Subcutaneous abdominal adipose tissue (tissue), 5 donors: Measurements from ENCODE around the gene TEF.
"Not testable (repeated sequence)": the region's sequence is repeated elsewhere in the genome, so short reads cannot be mapped to it uniquely, and the experiment has no call there.

ENCODE experiments used
- H3K27ac ChIP-seq: one replicate; pipeline ENCODE4 v1.7.0; 2013; ENCODE audit warnings: low read depth, mild to moderate bottlenecking, inconsistent platforms, low read length, moderate library complexity
- H3K27me3 ChIP-seq, 5 donors: one replicate each; pipeline ENCODE4 v1.7.0; 2013; ENCODE audit warnings: low read length in 5 of 5, inconsistent platforms in 1 of 5; ENCODE audit not compliant: control insufficient read depth in 5 of 5, insufficient read depth in 4 of 5
- H3K36me3 ChIP-seq, 5 donors: one replicate each; pipeline ENCODE4 v1.7.0; 2013; ENCODE audit warnings: low read length in 5 of 5; ENCODE audit not compliant: control insufficient read depth in 5 of 5, insufficient read depth in 5 of 5
- H3K4me1 ChIP-seq, 5 donors: one replicate each; pipeline ENCODE4 v1.7.0; 2013; ENCODE audit warnings: low read length in 5 of 5, mild to moderate bottlenecking in 3 of 5, moderate library complexity in 1 of 5; ENCODE audit not compliant: control insufficient read depth in 5 of 5, insufficient read depth in 5 of 5
- H3K4me3 ChIP-seq, 5 donors: one replicate each; pipeline ENCODE4 v1.7.0; 2013; ENCODE audit warnings: low read length in 5 of 5, low read depth in 1 of 5
- H3K9ac ChIP-seq, 5 donors: one replicate each; pipeline ENCODE4 v1.7.0; 2013; ENCODE audit warnings: low read length in 5 of 5, mild to moderate bottlenecking in 4 of 5, moderate library complexity in 3 of 5
- H3K9me3 ChIP-seq, 5 donors: one replicate each; pipeline ENCODE4 v1.7.0; 2013; ENCODE audit warnings: low read length in 5 of 5; ENCODE audit not compliant: control insufficient read depth in 5 of 5
- donor health status: healthy.
- donor health status: healthy.
- donor health status: healthy.
- donor health status: healthy.
- donor health status: healthy.

Gene TEF

DNA sequence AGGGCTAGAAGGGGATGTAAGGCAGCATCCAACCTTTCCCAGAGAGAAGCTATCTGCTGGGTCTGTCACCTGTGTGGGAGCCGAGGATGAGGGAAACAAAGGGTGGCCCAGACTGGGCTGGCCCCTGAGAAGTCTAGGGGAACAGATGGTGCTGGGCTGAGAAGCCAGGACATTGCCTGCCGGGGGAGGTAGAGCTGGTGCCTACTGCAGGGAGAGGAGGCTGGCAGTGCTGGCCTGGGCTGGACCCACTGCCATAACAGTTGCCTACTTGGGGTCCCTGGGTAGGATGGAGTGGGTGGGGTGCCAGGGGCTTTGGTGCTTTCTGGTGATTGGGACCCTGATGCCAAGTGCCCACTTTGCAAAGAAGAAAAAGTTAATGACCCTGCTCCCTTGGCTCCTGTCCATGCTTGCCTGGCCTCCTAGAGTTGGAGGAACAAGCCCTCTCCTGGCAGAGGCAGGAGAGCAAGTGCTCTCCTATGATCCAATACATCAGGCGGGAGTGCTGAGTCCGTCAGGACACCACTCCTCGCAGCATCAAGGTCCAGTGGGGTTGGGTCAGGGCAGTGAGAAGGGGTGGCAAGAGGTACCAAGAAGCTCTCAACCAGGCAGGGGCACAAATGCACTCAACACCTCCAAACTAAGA is 52.7 kb downstream of the TEF start:
- H3K4me1 ChIP-seq: peaks cover 2 to 56% (median 52%) of the 10 kb centered on the region in 5 donors
- peak overlapping the region; percentile 41 for H3K27ac ChIP-seq
- H3K9ac ChIP-seq: peak overlapping the region in 1 of 5 donors; percentile 20
- H3K36me3 ChIP-seq: peaks cover 0 to 61% (median 49%) of the 10 kb centered on the region in 5 donors
- not testable (repeated sequence) for H3K4me3 ChIP-seq, H3K9me3 ChIP-seq, H3K27me3 ChIP-seq

GRCh38 chr22:41435560-41435959 is 53.8 kb downstream of the TEF start:
- Histone ChIP-seq H3K9ac (peak overlapping the region in 1 of 5 donors; percentile 59), H3K36me3 (peaks cover 0 to 61% (median 49%) of the 10 kb centered on the region in 5 donors), H3K4me3 (no peak overlapping the region), H3K27ac (peak overlapping the region; percentile 50), H3K4me1 (peaks cover 2 to 67% (median 58%) of the 10 kb centered on the region in 5 donors), H3K9me3 (no peaks in the 10 kb centered on the region), H3K27me3 (no peaks in the 10 kb centered on the region)

DNA sequence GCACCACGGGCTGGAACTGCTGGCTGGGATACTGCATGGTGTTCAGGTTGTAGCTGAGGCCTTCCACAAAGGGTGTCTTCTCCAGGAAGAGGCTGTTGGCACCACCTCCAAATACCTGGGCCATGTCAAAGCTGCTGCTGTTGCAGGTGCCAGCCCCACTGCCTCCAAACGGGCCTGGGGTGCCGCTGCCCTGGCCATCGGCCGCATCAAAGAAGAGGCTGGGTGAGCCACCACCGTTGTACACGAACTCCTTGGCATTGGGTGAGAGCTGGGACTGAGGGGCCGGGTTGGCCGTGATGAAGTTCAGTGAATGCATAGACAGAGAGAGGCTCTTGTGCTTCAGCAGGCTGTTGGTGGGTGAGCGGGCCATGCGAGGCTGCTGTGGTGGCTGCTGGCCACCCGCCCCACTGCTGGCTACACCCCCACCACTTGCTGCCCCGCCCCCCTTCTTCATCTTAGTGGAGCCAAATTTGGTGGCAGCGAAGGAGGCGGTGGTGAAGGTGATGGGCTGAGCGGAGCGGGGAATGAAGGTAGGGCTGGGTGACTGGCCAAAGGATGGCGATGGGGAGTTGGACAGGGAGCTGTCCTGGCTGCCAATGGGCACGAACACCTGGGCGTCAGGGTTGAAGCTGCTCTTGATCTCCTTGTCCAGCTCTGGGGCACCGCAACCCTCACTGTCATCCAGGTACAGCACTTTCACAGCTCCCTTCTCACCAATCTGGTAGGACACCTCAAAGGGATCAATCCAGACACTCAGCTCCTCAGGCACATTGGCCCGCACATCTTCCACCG is 54.8 kb downstream of the TEF start:
- peaks cover 0 to 60% (median 50%) of the 10 kb centered on the region in 5 donors for H3K36me3 ChIP-seq
- H3K9me3 ChIP-seq: no peaks in the 10 kb centered on the region
- no peak overlapping the region for H3K27ac ChIP-seq
- no peak overlapping the region for H3K4me3 ChIP-seq
- H3K9ac ChIP-seq: no peak overlapping the region
- H3K27me3 ChIP-seq: no peaks in the 10 kb centered on the region
- H3K4me1 ChIP-seq: peaks cover 2 to 71% (median 59%) of the 10 kb centered on the region in 5 donors

GRCh38 chr22:41437198-41437597 is 55.5 kb downstream of the TEF start:
- peaks cover 0 to 55% (median 46%) of the 10 kb centered on the region in 5 donors for H3K36me3 ChIP-seq
- H3K4me1 ChIP-seq: peaks cover 2 to 75% (median 62%) of the 10 kb centered on the region in 5 donors
- H3K27ac ChIP-seq: no peak overlapping the region
- H3K9ac ChIP-seq: no peak overlapping the region
- H3K4me3 ChIP-seq: no peak overlapping the region
- no peaks in the 10 kb centered on the region for H3K9me3 ChIP-seq
- H3K27me3 ChIP-seq: no peaks in the 10 kb centered on the region

- Histone ChIP-seq H3K9ac (peak overlapping the region in 1 of 5 donors; percentile 17), H3K4me1 (peaks cover 6 to 79% (median 62%) of the 10 kb centered on the region in 5 donors), H3K36me3 (peaks cover 0 to 41% (median 28%) of the 10 kb centered on the region in 5 donors)
- not testable (repeated sequence) for H3K9me3 ChIP-seq, H3K4me3 ChIP-seq, H3K27ac ChIP-seq, H3K27me3 ChIP-seq
Observed at GRCh38 chr22:41440511-41440910, 58.8 kb downstream of the TEF start.

DNA sequence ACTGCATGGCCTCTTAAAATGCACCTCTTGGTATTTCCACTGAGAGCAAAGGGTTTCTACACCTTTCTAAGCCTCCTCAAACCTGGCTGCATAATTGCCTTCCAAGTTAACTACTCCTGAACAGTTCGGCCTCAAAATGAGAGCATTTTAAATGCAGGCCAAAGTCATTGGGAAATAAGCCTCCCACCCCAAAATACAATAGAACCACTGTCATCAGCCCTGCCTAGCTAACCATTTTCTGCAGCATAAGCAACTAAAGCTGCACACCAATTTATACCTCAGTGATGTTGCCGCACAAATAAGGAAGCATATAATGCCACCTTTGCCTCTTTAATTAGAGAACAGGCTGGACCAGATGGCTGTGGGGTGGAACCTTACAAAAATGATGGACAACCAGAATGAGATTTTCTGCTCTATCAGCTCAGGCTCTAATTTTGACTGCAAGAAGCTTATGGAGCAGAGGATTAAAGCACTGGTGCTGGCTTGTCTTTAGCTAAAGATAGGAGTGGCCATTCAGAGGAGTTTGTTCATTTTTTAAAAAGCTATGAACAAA is 60.6 kb downstream of the TEF start:
- Histone ChIP-seq H3K4me3 (no peak overlapping the region), H3K27ac (peak overlapping the region; percentile 14), H3K27me3 (no peaks in the 10 kb centered on the region), H3K9me3 (no peaks in the 10 kb centered on the region), H3K9ac (no peak overlapping the region), H3K36me3 (peaks cover 0 to 23% (median 10%) of the 10 kb centered on the region in 5 donors), H3K4me1 (peaks cover 6 to 68% (median 57%) of the 10 kb centered on the region in 5 donors)

- Histone ChIP-seq H3K27ac (peak overlapping the region; percentile 99), H3K9ac (peak overlapping the region; percentile 86 to 99 (median 97)), H3K27me3 (no peaks in the 10 kb centered on the region), H3K9me3 (no peaks in the 10 kb centered on the region), H3K4me3 (peak overlapping the region; percentile 97 to 99 (median 98)), H3K36me3 (peaks cover 0 to 17% (median 2%) of the 10 kb centered on the region in 5 donors), H3K4me1 (peaks cover 10 to 72% (median 62%) of the 10 kb centered on the region in 5 donors)
Observed at GRCh38 chr22:41444360-41445128, 62.8 kb downstream of the TEF start.

DNA sequence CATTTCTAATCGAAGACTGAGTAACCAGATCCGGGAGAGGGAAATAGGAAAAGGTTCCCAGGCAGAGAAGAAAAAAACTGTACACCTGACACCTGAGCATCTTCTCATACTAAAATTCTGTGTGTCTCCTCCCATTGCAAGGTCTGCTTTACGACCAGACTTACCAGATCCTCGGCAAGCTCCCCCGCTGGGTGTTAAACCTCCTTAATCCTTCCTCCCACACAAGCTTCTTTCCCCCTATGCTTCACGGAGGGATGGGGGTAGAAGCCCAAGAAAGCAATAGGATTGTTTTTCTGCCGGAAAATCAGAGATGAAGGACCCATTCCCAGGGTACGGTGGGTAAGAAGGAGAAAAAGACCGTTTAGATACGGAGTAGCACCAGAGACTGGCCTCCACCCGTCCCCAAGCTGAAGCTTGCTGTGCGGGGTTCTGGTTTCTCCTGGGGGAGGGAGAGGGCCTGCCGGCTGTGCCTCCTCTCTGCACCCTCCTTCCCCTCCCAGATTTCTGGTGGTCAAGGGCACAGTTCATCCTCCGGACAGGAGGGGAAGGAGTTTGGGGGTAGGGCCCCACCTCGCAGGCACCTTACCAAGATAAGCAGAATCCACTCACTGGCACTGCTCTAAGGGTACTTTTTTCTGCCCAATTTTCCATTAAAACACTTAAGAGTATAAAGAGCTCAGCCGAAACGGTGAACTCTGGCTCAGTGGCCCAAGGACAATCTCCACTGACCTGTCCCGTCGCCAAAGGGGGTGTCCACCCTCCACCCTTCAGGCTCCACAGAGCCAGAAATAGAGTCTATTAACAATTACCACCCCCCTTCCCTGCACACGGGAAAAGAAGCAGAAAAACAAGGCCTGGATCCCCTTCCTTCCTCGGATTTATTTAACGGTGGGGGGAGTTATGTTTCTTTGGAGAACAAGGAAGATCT is 63.7 kb downstream of the TEF start:
- Histone ChIP-seq H3K4me1 (peaks cover 10 to 69% (median 56%) of the 10 kb centered on the region in 5 donors), H3K27ac (peak overlapping the region; percentile 99), H3K4me3 (peak overlapping the region; percentile 97 to 99 (median 98)), H3K9ac (peak overlapping the region; percentile 86 to 99 (median 97)), H3K36me3 (peaks cover 0 to 16% (median 2%) of the 10 kb centered on the region in 5 donors), H3K9me3 (no peaks in the 10 kb centered on the region), H3K27me3 (no peaks in the 10 kb centered on the region)

DNA sequence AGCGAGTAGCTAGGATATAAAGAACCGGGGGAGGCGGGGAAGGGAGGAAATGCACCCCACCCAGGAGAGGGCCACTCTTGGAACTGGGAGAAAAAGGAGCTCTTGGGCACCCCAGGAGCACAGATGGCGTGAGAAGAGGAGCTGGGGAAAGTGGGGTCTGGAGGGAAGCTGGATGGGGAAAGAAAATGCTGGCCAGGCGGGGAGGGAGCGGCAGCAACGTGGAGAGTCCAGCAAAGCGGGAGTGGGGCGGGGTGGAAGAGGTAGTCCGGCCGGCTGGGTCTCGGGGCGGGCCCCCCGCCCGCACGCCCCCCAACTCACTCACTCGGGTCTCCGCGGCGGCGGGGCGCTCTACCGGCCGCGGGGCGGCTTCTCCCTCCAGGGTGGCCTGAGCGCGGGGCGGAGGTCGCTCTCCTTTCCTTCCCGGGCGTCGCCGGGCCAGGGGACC is 64.3 kb downstream of the TEF start:
- Histone ChIP-seq H3K27ac (peak overlapping the region; percentile 99), H3K4me3 (peak overlapping the region; percentile 97 to 99 (median 98)), H3K9ac (peak overlapping the region; percentile 86 to 99 (median 97)), H3K27me3 (no peaks in the 10 kb centered on the region), H3K36me3 (peaks cover 0 to 11% (median 2%) of the 10 kb centered on the region in 5 donors), H3K9me3 (no peaks in the 10 kb centered on the region), H3K4me1 (peaks cover 10 to 65% (median 51%) of the 10 kb centered on the region in 5 donors)
